A673 (cell line): Measurements from ENCODE around the gene NANS. TPM values are rescaled to one million over a fixed set of nuclear protein-coding genes. Genes with fewer than 3 reads are reported as not detected.

Experiments
- BruUV-seq: library from RNA; stranded (reverse); fragments of 400-500 nt; replicated peaks from 2 replicates; lab custom pipeline; 2021; lab: Mats Ljungman, UMichigan
- CTCF ChIA-PET: fragments of 300-600 bp; sonication (Branson Sonifier 250); formaldehyde crosslinking; loops from one replicate; lab custom pipeline; 2022; ENCODE audit warnings: antibody characterized with exemption; lab: Charles Lee
- POLR2A ChIA-PET: fragments of 300-600 bp; sonication (Branson Sonifier 250); formaldehyde crosslinking; loops from one replicate; lab custom pipeline; 2022; ENCODE audit warnings: antibody characterized with exemption; ENCODE audit not compliant: low non-redundant PET; lab: Charles Lee
- DNase-seq: peaks from one replicate; pipeline ENCODE4 v3.0.0-alpha.2; 2015; ENCODE audit warnings: low spot score
- H3K27ac ChIP-seq: fragments of 200-600 bp; sonication (generic); 2 replicates; pipeline ENCODE4 v1.5.1; 2016; ENCODE audit warnings: mixed run types, low read depth, mild to moderate bottlenecking, mixed read lengths, antibody characterized with exemption, low read length; ENCODE audit not compliant: poor library complexity, severe bottlenecking
- H3K27me3 ChIP-seq: fragments of 200-600 bp; sonication (generic); replicated peaks from 2 replicates; pipeline ENCODE4 v1.6.1; 2017; ENCODE audit warnings: mixed run types, low read depth, mild to moderate bottlenecking, mixed read lengths, antibody characterized with exemption, low read length; ENCODE audit not compliant: insufficient read depth, poor library complexity
- H3K36me3 ChIP-seq: fragments of 200-600 bp; sonication (generic); 2 replicates; pipeline ENCODE4 v1.6.1; 2016; ENCODE audit warnings: mixed run types, mild to moderate bottlenecking, mixed read lengths, antibody characterized with exemption, low read length; ENCODE audit not compliant: insufficient read depth, poor library complexity, severe bottlenecking
- H3K4me1 ChIP-seq: fragments of 200-600 bp; sonication (generic); 2 replicates; pipeline ENCODE4 v1.6.1; 2017; ENCODE audit warnings: mixed run types, mild to moderate bottlenecking, mixed read lengths, antibody characterized with exemption, low read length; ENCODE audit not compliant: insufficient read depth, poor library complexity, severe bottlenecking
- H3K4me3 ChIP-seq: fragments of 200-600 bp; sonication (generic); 2 replicates; pipeline ENCODE4 v1.5.1; 2016; ENCODE audit warnings: low read depth, mixed run types, mild to moderate bottlenecking, mixed read lengths, low read length; ENCODE audit not compliant: poor library complexity, severe bottlenecking
- H3K9me3 ChIP-seq: fragments of 200-600 bp; sonication (generic); 2 replicates; pipeline ENCODE4 v1.6.1; 2016; ENCODE audit warnings: mixed run types, low read depth, mild to moderate bottlenecking, mixed read lengths, antibody characterized with exemption, low read length; ENCODE audit not compliant: poor library complexity, severe bottlenecking
- EZH2 ChIP-seq: fragments of 200-600 bp; sonication (generic); IDR thresholded peaks from 2 replicates; pipeline ENCODE4 v1.6.1; 2017; ENCODE audit warnings: borderline replicate concordance, low read depth, mild to moderate bottlenecking, mixed read lengths, antibody characterized with exemption, low read length; ENCODE audit not compliant: poor library complexity, severe bottlenecking
- intact Hi-C: fragments of 100-400 bp; cut with micrococcal nuclease; formaldehyde crosslinking; loops from one replicate; pipeline ENCODE4 v1.10.0; 2022; ENCODE audit not compliant: unreplicated experiment
- total RNA-seq: library from RNA; stranded (reverse); gene quantifications from 2 replicates; pipeline ENCODE4 v1.2.3, GENCODE V29; 2021
- TF ChIP-seq, protein P1 (sequence below): fragments of 300-800, 200-600 bp; sonication (generic); conservative IDR thresholded peaks from 2 replicates; pipeline ENCODE4 v1.5.1; 2017; ENCODE audit warnings: low read depth, mild to moderate bottlenecking, antibody characterized with exemption, low read length, moderate library complexity, mixed read lengths

NANS gene
- total RNA-seq, 1 experiment from 2014 or later = 40.6 TPM

DNA sequence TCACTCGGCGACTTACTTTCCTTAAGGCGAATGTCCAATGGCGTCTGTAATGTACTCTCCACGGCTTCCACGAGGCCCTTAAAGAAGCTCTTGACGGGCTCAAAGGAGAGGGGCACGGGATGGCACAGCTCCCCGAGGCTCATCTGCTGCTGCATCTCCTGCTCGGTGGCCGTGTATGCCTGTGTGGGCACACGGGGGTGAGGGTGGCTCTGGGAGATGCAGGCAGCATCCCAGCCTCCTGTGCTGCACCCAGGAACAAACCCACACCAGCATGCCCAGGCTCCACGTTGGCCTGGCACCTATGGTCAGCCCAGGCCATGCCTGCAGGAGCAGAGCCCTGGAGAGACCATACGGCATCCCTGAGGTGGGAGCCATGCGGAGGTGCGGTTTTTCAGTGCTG is 38.3 kb downstream of the NANS start:
- TF ChIP-seq, protein P1, sequence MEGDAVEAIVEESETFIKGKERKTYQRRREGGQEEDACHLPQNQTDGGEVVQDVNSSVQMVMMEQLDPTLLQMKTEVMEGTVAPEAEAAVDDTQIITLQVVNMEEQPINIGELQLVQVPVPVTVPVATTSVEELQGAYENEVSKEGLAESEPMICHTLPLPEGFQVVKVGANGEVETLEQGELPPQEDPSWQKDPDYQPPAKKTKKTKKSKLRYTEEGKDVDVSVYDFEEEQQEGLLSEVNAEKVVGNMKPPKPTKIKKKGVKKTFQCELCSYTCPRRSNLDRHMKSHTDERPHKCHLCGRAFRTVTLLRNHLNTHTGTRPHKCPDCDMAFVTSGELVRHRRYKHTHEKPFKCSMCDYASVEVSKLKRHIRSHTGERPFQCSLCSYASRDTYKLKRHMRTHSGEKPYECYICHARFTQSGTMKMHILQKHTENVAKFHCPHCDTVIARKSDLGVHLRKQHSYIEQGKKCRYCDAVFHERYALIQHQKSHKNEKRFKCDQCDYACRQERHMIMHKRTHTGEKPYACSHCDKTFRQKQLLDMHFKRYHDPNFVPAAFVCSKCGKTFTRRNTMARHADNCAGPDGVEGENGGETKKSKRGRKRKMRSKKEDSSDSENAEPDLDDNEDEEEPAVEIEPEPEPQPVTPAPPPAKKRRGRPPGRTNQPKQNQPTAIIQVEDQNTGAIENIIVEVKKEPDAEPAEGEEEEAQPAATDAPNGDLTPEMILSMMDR = no peak
- TF ChIP-seq EZH2 = no peak
- Histone ChIP-seq H3K36me3 (no peaks in the 10 kb centered on the region), H3K27me3 (no peaks in the 10 kb centered on the region), H3K9me3 (no peaks in the 10 kb centered on the region), H3K27ac (no peak overlapping the region), H3K4me1 (no peaks in the 10 kb centered on the region), H3K4me3 (no peak overlapping the region)
- CTCF ChIA-PET = no interaction called here
- BruUV-seq = no TSS peak
- POLR2A ChIA-PET = no interaction called here
- intact Hi-C loops = no loop called here
- DNase-seq = no peak

DNA sequence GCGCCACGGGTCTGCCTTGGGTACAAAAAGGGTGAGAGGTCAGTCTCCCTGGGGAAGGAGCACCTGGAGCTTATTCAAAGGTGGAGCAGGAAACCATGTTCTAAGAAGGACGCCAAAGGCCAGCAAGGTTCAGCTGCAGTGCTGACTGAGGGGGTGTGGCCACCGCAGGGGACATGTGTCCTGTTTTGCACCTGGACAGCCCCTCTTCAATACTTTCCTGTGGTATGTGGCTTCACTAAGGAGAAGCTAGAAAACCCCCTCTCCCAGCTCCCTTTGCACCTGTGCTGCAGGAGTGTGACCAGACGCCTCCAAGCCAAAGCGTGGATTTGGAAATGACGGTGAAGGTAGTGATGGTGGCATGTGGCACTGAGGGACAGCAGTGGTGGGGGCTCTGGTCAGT is 38.9 kb downstream of the NANS start:
- intact Hi-C loops = no loop called here
- H3K27ac ChIP-seq = no peak overlapping the region
- H3K36me3 ChIP-seq = no peaks in the 10 kb centered on the region
- no peaks in the 10 kb centered on the region for H3K4me1 ChIP-seq
- DNase-seq = no peak
- no peaks in the 10 kb centered on the region for H3K9me3 ChIP-seq
- CTCF ChIA-PET = no interaction called here
- POLR2A ChIA-PET = no interaction called here
- no peaks in the 10 kb centered on the region for H3K27me3 ChIP-seq
- no TSS peak for BruUV-seq
- no peak overlapping the region for H3K4me3 ChIP-seq
- TF ChIP-seq EZH2 = no peak
- TF ChIP-seq, protein P1 = no peak

DNA sequence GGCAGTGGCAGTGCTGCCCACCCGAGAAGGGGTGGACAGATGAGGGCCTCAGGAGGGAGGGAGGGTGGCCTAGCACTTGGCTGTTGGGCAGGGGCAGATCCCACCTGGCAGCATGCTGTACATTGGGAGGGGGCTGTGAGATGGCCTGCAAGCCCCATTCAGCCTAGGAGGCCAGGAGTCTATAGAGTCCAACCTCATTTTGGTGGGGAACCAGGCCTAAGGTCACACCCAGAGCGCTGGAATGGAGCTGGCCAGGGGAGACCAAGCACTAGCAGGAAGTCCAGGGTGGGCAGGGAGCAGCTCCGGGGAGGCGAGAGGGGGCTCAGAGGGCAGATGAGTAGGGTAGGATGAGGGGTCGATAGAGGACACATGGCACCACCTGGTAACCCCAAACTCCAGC is 39.6 kb downstream of the NANS start:
- no peak for DNase-seq
- BruUV-seq = no TSS peak
- ChIA-PET CTCF (no interaction called here), POLR2A (no interaction called here)
- no peak overlapping the region for H3K4me3 ChIP-seq
- intact Hi-C loops = no loop called here
- no peak for TF ChIP-seq EZH2
- TF ChIP-seq, protein P1 = no peak
- H3K9me3 ChIP-seq = no peaks in the 10 kb centered on the region
- H3K4me1 ChIP-seq = no peaks in the 10 kb centered on the region
- H3K27ac ChIP-seq = no peak overlapping the region
- no peaks in the 10 kb centered on the region for H3K36me3 ChIP-seq
- H3K27me3 ChIP-seq = no peaks in the 10 kb centered on the region
